Activated B cell treated with CpG ODN at 0.5 μM for 24 hours (primary cell): ENCODE results near the gene CLASP1. TPM values are rescaled to one million over a fixed set of nuclear protein-coding genes. Genes with fewer than 3 reads are reported as not detected.
"Not testable (repeated sequence)": the region's sequence is repeated elsewhere in the genome, so short reads cannot be mapped to it uniquely, and the experiment has no call there.

ENCODE experiments used
- ATAC-seq: fragments of 200-7000 bp; cut with Tn5 transposase; one replicate; pipeline ENCODE4 v1.10.0; 2021; ENCODE audit warnings: low read depth, mild to moderate bottlenecking, moderate library complexity
- CTCF ChIA-PET: fragments of 350-600 bp; sonication (Branson Sonifier 250); formaldehyde crosslinking; loops from one replicate; lab custom pipeline; 2021; ENCODE audit warnings: antibody characterized with exemption; lab: Charles Lee
- POLR2A ChIA-PET: fragments of 350-600 bp; sonication (Branson Sonifier 250); formaldehyde crosslinking; loops from one replicate; lab custom pipeline; 2021; ENCODE audit warnings: antibody characterized with exemption; lab: Charles Lee
- DNase-seq: peaks from one replicate; pipeline ENCODE4 v3.0.0; 2022
- H3K27ac Mint-ChIP-seq: one replicate; pipeline ENCODE4 v1.8.0; 2020; ENCODE audit warnings: mixed read lengths
- H3K27me3 Mint-ChIP-seq: one replicate; pipeline ENCODE4 v1.8.0; 2021; ENCODE audit warnings: mixed read lengths
- H3K36me3 Mint-ChIP-seq: one replicate; pipeline ENCODE4 v1.8.0; 2021; ENCODE audit warnings: low read depth, mixed read lengths
- H3K4me1 Mint-ChIP-seq: one replicate; pipeline ENCODE4 v1.8.0; 2021; ENCODE audit warnings: mixed read lengths
- H3K4me3 Mint-ChIP-seq: one replicate; pipeline ENCODE4 v1.8.0; 2020; ENCODE audit warnings: mild to moderate bottlenecking, mixed read lengths
- H3K9me3 Mint-ChIP-seq: one replicate; pipeline ENCODE4 v1.8.0; 2020; ENCODE audit warnings: mixed read lengths
- intact Hi-C: fragments of 100-400 bp; cut with micrococcal nuclease; formaldehyde crosslinking; loops from one replicate; pipeline ENCODE4 v1.15.1; 2024
- total RNA-seq: library from RNA; stranded (reverse); gene quantifications from 2 replicates; pipeline ENCODE4 v1.2.3, GENCODE V29; 2022
- TF ChIP-seq, protein P1 (sequence below): fragments of 200-600 bp; IDR thresholded peaks from one replicate; pipeline ENCODE4 v1.8.0; 2022; ENCODE audit warnings: antibody characterized with exemption, mild to moderate bottlenecking

The CLASP1 gene
- total RNA-seq, 1 donor from 2014 or later = 65.0 TPM

DNA sequence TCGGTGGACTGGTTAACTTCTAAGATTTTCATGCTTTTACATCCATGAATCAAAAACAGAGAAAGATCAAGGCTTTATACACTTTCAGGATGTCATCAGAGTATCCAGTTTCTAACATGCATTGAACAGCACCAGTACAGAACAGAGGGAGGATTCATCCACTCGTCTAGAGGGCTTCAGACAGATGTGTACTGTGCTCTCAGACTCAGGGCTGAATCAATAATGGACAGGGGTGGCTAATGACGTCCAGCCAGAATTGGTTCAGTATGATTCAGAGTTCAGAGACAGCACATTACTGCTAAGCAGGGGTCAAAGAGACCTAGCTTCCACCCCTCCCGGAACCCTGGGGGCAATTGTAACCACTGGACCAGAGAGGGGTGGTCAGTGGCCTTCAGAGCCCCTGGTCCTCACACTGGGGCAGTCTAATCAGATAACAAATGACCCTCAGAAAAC lies 81.3 kb downstream of the CLASP1 start:
- intact Hi-C loops = no loop called here
- Mint-ChIP-seq H3K4me1 (peaks cover 3% of the 10 kb centered on the region), H3K27ac (no peak overlapping the region), H3K27me3 (no peaks in the 10 kb centered on the region), H3K9me3 (peaks cover 5% of the 10 kb centered on the region), H3K36me3 (peaks cover 35% of the 10 kb centered on the region), H3K4me3 (no peak overlapping the region)
- TF ChIP-seq, protein P1, sequence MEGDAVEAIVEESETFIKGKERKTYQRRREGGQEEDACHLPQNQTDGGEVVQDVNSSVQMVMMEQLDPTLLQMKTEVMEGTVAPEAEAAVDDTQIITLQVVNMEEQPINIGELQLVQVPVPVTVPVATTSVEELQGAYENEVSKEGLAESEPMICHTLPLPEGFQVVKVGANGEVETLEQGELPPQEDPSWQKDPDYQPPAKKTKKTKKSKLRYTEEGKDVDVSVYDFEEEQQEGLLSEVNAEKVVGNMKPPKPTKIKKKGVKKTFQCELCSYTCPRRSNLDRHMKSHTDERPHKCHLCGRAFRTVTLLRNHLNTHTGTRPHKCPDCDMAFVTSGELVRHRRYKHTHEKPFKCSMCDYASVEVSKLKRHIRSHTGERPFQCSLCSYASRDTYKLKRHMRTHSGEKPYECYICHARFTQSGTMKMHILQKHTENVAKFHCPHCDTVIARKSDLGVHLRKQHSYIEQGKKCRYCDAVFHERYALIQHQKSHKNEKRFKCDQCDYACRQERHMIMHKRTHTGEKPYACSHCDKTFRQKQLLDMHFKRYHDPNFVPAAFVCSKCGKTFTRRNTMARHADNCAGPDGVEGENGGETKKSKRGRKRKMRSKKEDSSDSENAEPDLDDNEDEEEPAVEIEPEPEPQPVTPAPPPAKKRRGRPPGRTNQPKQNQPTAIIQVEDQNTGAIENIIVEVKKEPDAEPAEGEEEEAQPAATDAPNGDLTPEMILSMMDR = no peak
- ATAC-seq (no peak), DNase-seq (no peak)
- ChIA-PET CTCF (no interaction called here), POLR2A (no interaction called here)

DNA sequence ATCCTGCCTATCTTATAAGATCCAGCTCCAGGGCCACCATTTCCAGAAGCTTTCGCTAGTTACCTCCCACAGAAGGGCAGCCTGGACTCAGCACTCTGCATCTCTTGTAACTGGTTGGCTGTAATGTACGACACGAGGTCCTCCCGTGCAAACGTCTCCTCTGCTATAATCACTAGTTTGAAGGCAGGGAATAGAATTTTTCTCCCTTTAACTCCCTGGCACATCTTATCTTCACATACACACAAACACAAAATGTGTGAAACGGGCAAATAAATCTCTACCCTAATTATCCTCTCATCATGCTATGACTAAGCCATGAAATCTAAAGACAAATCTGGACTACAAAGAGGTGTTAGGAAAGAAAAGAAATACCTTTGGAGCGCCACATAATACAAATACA lies 81.8 kb downstream of the CLASP1 start:
- Mint-ChIP-seq H3K4me1 (peaks cover 5% of the 10 kb centered on the region), H3K36me3 (peaks cover 35% of the 10 kb centered on the region), H3K4me3 (no peak overlapping the region), H3K27ac (no peak overlapping the region), H3K27me3 (no peaks in the 10 kb centered on the region), H3K9me3 (peaks cover 5% of the 10 kb centered on the region)
- intact Hi-C loops = no loop called here
- no peak for DNase-seq
- TF ChIP-seq, protein P1 = no peak
- ChIA-PET POLR2A (no interaction called here), CTCF (no interaction called here)
- no peak for ATAC-seq

DNA sequence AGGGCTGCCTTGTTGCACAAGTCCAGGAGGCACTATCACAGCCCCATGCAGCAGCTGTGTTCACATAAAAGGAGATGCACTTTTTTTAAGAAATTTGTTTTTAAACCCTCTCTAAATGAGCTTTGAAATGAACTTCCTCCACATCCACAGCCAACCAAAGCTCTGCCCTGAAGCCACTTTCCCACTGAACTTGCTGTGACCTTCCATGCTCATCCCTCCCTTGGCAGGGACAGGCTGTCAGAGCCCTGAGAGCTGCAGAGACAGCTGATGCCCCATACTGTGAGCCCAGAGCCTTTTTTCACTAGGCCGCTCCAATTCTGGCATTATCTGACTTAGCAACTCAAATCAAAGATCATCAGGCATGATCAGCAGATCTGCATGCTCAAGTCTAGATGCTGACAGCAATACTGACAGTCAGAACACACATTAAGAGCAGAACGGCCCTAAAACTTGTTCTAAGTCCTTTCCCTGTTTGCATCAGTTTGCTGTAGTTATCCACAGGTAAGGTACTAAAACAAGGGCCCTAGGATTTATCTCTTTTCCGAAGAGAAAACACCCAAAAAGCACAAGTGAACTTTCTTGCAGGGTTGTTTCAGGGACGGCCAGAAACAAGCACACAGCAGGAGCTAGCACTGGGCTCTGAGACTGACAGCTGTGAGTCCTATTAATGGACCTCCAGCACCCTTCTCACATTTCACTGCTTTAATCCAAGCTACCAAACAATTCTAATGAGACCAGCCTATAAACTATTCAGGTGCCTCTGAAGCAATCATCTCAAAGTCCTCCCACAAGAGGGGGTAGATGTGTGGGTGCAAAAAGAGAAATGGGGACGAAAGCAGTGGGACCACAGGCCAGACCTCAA lies 83.6 kb downstream of the CLASP1 start:
- no peaks in the 10 kb centered on the region for H3K27me3 Mint-ChIP-seq
- H3K36me3 Mint-ChIP-seq = peaks cover 31% of the 10 kb centered on the region
- peaks cover 5% of the 10 kb centered on the region for H3K9me3 Mint-ChIP-seq
- POLR2A ChIA-PET = interaction anchor here (0.5 kb wide), 1 partner anchor 134 kb away, joined by 3 read pairs; no protein-coding TSS in a partner anchor
- ATAC-seq (no peak), DNase-seq (no peak)
- CTCF ChIA-PET = no interaction called here
- intact Hi-C loops = no loop called here
- no peak overlapping the region for H3K27ac Mint-ChIP-seq
- peaks cover 5% of the 10 kb centered on the region for H3K4me1 Mint-ChIP-seq
- no peak overlapping the region for H3K4me3 Mint-ChIP-seq
- TF ChIP-seq, protein P1 = no peak

DNA sequence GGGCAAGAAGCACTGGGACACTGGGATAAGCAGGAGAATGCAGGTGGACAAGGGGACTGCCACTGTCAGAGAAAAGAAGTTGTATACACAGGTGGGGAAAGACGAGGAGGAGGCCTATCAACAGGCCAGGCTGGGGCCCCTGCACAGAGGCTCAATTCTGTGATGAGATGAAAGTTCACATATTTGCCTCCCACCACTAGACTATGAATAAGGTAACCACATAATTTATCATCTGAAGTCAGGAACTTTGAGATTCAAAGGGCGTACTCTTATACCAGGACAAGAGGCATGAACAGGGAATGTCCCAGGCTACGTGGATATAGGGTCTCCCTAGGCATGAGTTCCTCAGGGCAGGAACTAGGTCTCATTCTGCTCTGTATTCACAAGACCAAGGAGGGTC lies 84.4 kb downstream of the CLASP1 start:
- Mint-ChIP-seq H3K27me3 (no peaks in the 10 kb centered on the region), H3K4me1 (peaks cover 5% of the 10 kb centered on the region), H3K36me3 (peaks cover 27% of the 10 kb centered on the region), H3K9me3 (peaks cover 5% of the 10 kb centered on the region), H3K27ac (no peak overlapping the region), H3K4me3 (no peak overlapping the region)
- ATAC-seq (no peak), DNase-seq (no peak)
- ChIA-PET CTCF (no interaction called here), POLR2A (no interaction called here)
- TF ChIP-seq, protein P1 = no peak
- intact Hi-C loops = no loop called here

DNA sequence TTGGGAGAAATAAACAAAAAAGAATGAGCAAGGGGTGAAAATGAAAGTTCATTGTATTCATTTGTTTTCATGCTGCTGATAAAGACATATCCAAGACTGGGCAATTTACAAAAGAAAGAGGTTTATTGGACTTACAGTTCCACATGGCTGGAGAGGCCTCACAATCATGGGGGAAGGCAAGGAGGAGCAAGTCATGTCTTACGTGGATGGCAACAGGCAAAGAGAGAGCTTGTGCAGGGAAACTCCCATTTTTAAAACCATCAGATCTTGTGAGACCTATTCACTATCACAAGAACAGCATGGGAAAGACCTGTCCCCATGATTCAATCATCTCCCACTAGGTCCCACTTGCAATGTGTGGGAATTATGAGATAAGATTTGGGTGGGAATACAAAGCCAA lies 85.5 kb downstream of the CLASP1 start:
- intact Hi-C loops, H3K4me3 Mint-ChIP-seq, H3K27me3 Mint-ChIP-seq, CTCF ChIA-PET, H3K27ac Mint-ChIP-seq, H3K4me1 Mint-ChIP-seq, DNase-seq, H3K9me3 Mint-ChIP-seq, ATAC-seq, POLR2A ChIA-PET: not testable (repeated sequence)
- peaks cover 19% of the 10 kb centered on the region for H3K36me3 Mint-ChIP-seq
